Natural killer cell (primary cell): ENCODE measurements around the gene GLIS2. TPM values are rescaled to one million over a fixed set of nuclear protein-coding genes. Genes with fewer than 3 reads are reported as not detected.

Experiments
- ATAC-seq, 3 donors: fragments of 150-1000 bp in 2 of 3; fragments of 200-7000 bp in 1 of 3; cut with Tn5 transposase; 1 replicate in 1 of 3; 2 replicates in 2 of 3; pipeline ENCODE4 v1.10.0; 2021; ENCODE audit warnings: mild to moderate bottlenecking in 2 of 3, moderate library complexity in 2 of 3
- DNase-seq, 2 donors: peaks; one replicate each; pipeline versions ENCODE4 v3.0.0 to v3.0.0-alpha.2; 2013 to 2021; ENCODE audit warnings: mixed read lengths in 1 of 2
- H3K27ac ChIP-seq: one replicate; pipeline ENCODE4 v1.5.1; 2013; ENCODE audit warnings: mild to moderate bottlenecking, low read length
- H3K27me3 ChIP-seq: one replicate; pipeline ENCODE4 v1.6.1; 2013; ENCODE audit warnings: low read length; ENCODE audit not compliant: control insufficient read depth, insufficient read depth
- H3K36me3 ChIP-seq: one replicate; pipeline ENCODE4 v1.6.1; 2013; ENCODE audit warnings: low read length; ENCODE audit not compliant: control insufficient read depth, insufficient read depth
- H3K4me1 ChIP-seq: one replicate; pipeline ENCODE4 v1.6.1; 2013; ENCODE audit warnings: low read length; ENCODE audit not compliant: control insufficient read depth, insufficient read depth
- H3K4me3 ChIP-seq: one replicate; pipeline ENCODE4 v1.5.1; 2013; ENCODE audit warnings: low read length
- H3K9me3 ChIP-seq: one replicate; pipeline ENCODE4 v1.6.1; 2013; ENCODE audit warnings: low read length; ENCODE audit not compliant: control insufficient read depth, insufficient read depth
- H3K27ac Mint-ChIP-seq, 2 donors: one replicate each; pipeline ENCODE4 v1.8.0; 2022; ENCODE audit warnings: mild to moderate bottlenecking in 2 of 2, mixed read lengths in 2 of 2, moderate library complexity in 1 of 2
- H3K27me3 Mint-ChIP-seq, 2 donors: one replicate each; pipeline ENCODE4 v1.8.0; 2022; ENCODE audit warnings: low read depth in 2 of 2, mixed read lengths in 2 of 2
- H3K36me3 Mint-ChIP-seq: one replicate; pipeline ENCODE4 v1.8.0; 2022; ENCODE audit warnings: mixed read lengths
- H3K4me1 Mint-ChIP-seq, 2 donors: one replicate each; pipeline ENCODE4 v1.8.0; 2022; ENCODE audit warnings: mixed read lengths in 2 of 2
- H3K4me3 Mint-ChIP-seq: one replicate; pipeline ENCODE4 v1.8.0; 2022; ENCODE audit warnings: mild to moderate bottlenecking, moderate library complexity, mixed read lengths
- H3K9me3 Mint-ChIP-seq, 2 donors: one replicate each; pipeline ENCODE4 v1.8.0; 2022; ENCODE audit warnings: mixed read lengths in 2 of 2
- CTCF ChIP-seq: fragments of 200-600 bp; IDR thresholded peaks from one replicate; pipeline ENCODE4 v1.8.0; 2022; ENCODE audit warnings: antibody characterized with exemption
- WGBS: methylation state at CpG from one replicate; pipeline ENCODE4 v1.1.7; 2013; ENCODE audit warnings: missing lambda C conversion rate; ENCODE audit not compliant: insufficient coverage; 5-methylcytosine and 5-hydroxymethylcytosine counted together
- intact Hi-C: fragments of 100-400 bp; cut with micrococcal nuclease; formaldehyde crosslinking; loops from one replicate; pipeline ENCODE4 v1.14.2; 2022
- total RNA-seq, 4 donors: library from RNA; stranded (reverse); fragments of 120-200 nt in 1 of 4; gene quantifications; one replicate each; pipeline versions ENCODE4 v1.2.3 to v1.2.4, GENCODE V29; 2013 to 2022

Gene GLIS2
- total RNA-seq, 3 donors from 2014 or later (not counting 1 experiment from before 2014, with no cell fraction given), result 0.05 to 0.35 TPM; not detected in 1

GRCh38 chr16:4362476-4363135 is 46.7 kb downstream of the GLIS2 start:
- no peak for TF ChIP-seq CTCF
- intact Hi-C loops, result no loop called here
- 92% methylated on average over 19 of the region's 19 CpGs for WGBS

GRCh38 chr16:4364196-4365013 is 48.5 kb downstream of the GLIS2 start:
- peaks cover 61% of the 10 kb centered on the region for H3K36me3 ChIP-seq
- H3K9me3 Mint-ChIP-seq, result no peaks in the 10 kb centered on the region
- H3K27ac ChIP-seq, result peak overlapping the region; percentile 22
- DNase-seq (no peak), ATAC-seq (peak in 2 of 3 donors; percentile 48 to 56)
- WGBS, result 80% methylated on average over 37 of the region's 37 CpGs
- TF ChIP-seq CTCF, result no peak
- H3K4me1 Mint-ChIP-seq, result peaks cover 0 to 8% of the 10 kb centered on the region in 2 donors
- intact Hi-C loops, result no loop called here
- H3K27ac Mint-ChIP-seq, result peak overlapping the region in 1 of 2 donors; percentile 41
- H3K36me3 Mint-ChIP-seq, result no peaks in the 10 kb centered on the region
- no peaks in the 10 kb centered on the region for H3K27me3 ChIP-seq
- no peaks in the 10 kb centered on the region for H3K27me3 Mint-ChIP-seq
- H3K4me3 Mint-ChIP-seq, result no peak overlapping the region
- H3K9me3 ChIP-seq, result no peaks in the 10 kb centered on the region
- H3K4me1 ChIP-seq, result peaks cover 19% of the 10 kb centered on the region
- H3K4me3 ChIP-seq, result no peak overlapping the region

More at GRCh38 chr16:4362476-4363135, 46.7 kb downstream of the GLIS2 start:
- Mint-ChIP-seq H3K36me3 (no peaks in the 10 kb centered on the region), H3K27ac (no peak overlapping the region), H3K27me3 (no peaks in the 10 kb centered on the region), H3K4me3 (no peak overlapping the region), H3K4me1 (peaks cover 0 to 12% of the 10 kb centered on the region in 2 donors), H3K9me3 (no peaks in the 10 kb centered on the region)
- Histone ChIP-seq H3K4me1 (peaks cover 21% of the 10 kb centered on the region), H3K9me3 (no peaks in the 10 kb centered on the region), H3K4me3 (no peak overlapping the region), H3K27me3 (no peaks in the 10 kb centered on the region), H3K36me3 (peaks cover 76% of the 10 kb centered on the region), H3K27ac (no peak overlapping the region)
- DNase-seq (no peak), ATAC-seq (no peak)

GRCh38 chr16:4365014-4365406 is 49.1 kb downstream of the GLIS2 start:
- DNase-seq (no peak), ATAC-seq (no peak)
- no peak for TF ChIP-seq CTCF
- 82% methylated on average over 10 of the region's 10 CpGs for WGBS
- H3K27me3 ChIP-seq, result no peaks in the 10 kb centered on the region
- Mint-ChIP-seq H3K27ac (no peak overlapping the region), H3K9me3 (no peaks in the 10 kb centered on the region), H3K4me3 (no peak overlapping the region), H3K36me3 (no peaks in the 10 kb centered on the region), H3K27me3 (no peaks in the 10 kb centered on the region), H3K4me1 (peaks cover 0 to 8% of the 10 kb centered on the region in 2 donors)
- H3K4me3 ChIP-seq, result no peak overlapping the region
- intact Hi-C loops, result no loop called here
- H3K9me3 ChIP-seq, result no peaks in the 10 kb centered on the region
- no peak overlapping the region for H3K27ac ChIP-seq
- peaks cover 18% of the 10 kb centered on the region for H3K4me1 ChIP-seq
- peaks cover 58% of the 10 kb centered on the region for H3K36me3 ChIP-seq
